ENCODE data around the gene TTC24. TPM values are rescaled to one million over a fixed set of nuclear protein-coding genes. Genes with fewer than 3 reads are reported as not detected.

TTC24 gene
- total RNA-seq, 1 donor from 2014 or later, result 19.6 TPM

DNA sequence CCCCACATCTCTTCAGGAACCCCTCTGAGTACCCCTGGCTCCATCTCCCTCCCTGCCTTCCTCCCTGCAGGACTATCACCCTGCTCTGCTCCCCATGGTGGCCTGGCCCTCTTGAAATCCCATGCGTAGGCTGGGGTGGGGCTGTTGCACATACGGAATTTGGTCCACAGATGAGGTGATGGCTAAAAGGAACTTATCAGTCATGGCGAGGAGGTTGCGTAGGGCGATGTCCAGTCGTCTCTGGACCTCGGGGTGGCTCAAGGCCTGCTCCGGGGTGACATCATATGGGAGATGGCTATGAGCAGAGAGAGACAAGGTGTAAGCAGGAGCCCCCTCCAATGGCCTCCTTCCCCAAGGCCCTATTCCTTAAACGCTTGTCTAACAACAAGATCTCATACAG, 42.5 kb upstream of the TTC24 start:
- no peak for ATAC-seq (ENCODE audit: low read depth)
- POLR2A ChIA-PET, result no interaction called here
- TF ChIP-seq, protein P1, sequence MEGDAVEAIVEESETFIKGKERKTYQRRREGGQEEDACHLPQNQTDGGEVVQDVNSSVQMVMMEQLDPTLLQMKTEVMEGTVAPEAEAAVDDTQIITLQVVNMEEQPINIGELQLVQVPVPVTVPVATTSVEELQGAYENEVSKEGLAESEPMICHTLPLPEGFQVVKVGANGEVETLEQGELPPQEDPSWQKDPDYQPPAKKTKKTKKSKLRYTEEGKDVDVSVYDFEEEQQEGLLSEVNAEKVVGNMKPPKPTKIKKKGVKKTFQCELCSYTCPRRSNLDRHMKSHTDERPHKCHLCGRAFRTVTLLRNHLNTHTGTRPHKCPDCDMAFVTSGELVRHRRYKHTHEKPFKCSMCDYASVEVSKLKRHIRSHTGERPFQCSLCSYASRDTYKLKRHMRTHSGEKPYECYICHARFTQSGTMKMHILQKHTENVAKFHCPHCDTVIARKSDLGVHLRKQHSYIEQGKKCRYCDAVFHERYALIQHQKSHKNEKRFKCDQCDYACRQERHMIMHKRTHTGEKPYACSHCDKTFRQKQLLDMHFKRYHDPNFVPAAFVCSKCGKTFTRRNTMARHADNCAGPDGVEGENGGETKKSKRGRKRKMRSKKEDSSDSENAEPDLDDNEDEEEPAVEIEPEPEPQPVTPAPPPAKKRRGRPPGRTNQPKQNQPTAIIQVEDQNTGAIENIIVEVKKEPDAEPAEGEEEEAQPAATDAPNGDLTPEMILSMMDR (IDR thresholded peaks at IDR 0.05), result no peak
- Mint-ChIP-seq H3K27ac (no peak overlapping the region), H3K4me3 (no peak overlapping the region), H3K9me3 (no peaks in the 10 kb centered on the region), H3K36me3 (ENCODE audit: low read depth) (no peaks in the 10 kb centered on the region), H3K4me1 (no peaks in the 10 kb centered on the region), H3K27me3 (no peaks in the 10 kb centered on the region)
- DNase-seq, result no peak
- CTCF ChIA-PET, result no interaction called here
- intact Hi-C loops (cut with micrococcal nuclease), result no loop called here

GRCh38 chr1:156538711-156539440, 40.6 kb upstream of the TTC24 start:
- H3K36me3 Mint-ChIP-seq (ENCODE audit: low read depth), result no peaks in the 10 kb centered on the region
- H3K4me1 Mint-ChIP-seq, result no peaks in the 10 kb centered on the region
- H3K27ac Mint-ChIP-seq, result no peak overlapping the region
- no peak for ATAC-seq (ENCODE audit: low read depth)
- DNase-seq, result no peak
- CTCF ChIA-PET, result interaction anchor here (0.9 kb wide), 1 partner anchor 15 kb away, joined by 3 read pairs; no protein-coding TSS in a partner anchor
- intact Hi-C loops (cut with micrococcal nuclease), result no loop called here
- POLR2A ChIA-PET, result no interaction called here
- TF ChIP-seq, protein P1 (IDR thresholded peaks at IDR 0.05), result no peak
- H3K27me3 Mint-ChIP-seq, result no peaks in the 10 kb centered on the region
- no peak overlapping the region for H3K4me3 Mint-ChIP-seq
- H3K9me3 Mint-ChIP-seq, result no peaks in the 10 kb centered on the region

GRCh38 chr1:156539818-156540355, 39.6 kb upstream of the TTC24 start:
- CTCF ChIA-PET, result no interaction called here

DNA sequence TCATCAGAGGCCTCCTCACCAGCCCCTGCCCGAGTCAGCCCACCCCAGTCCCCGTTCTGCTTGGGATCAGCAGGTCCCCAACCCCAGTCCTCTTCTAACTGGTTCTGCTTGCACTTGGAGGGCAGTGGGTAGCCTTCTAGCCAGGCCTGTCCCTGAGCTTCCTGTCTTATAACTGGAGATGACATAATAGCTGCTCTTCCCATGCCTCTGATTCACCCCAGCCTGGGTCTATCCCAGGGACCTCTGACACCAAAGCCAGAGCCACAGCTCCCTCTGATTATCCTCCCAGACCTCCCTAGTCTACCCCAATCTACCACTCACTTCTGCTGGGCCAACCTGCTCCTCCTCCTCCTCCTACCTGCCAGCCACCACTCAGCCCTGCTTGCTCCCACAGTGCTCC, 38.6 kb upstream of the TTC24 start:
- POLR2A ChIA-PET, result interaction anchor here (1.3 to 1.4 kb wide), 2 partner anchors 17 to 36 kb away, joined by 4 to 9 read pairs; no protein-coding TSS in a partner anchor
- CTCF ChIA-PET, result no interaction called here
- H3K4me1 Mint-ChIP-seq, result no peaks in the 10 kb centered on the region
- DNase-seq (no peak), ATAC-seq (ENCODE audit: low read depth) (no peak)
- H3K9me3 Mint-ChIP-seq, result no peaks in the 10 kb centered on the region
- H3K4me3 Mint-ChIP-seq, result no peak overlapping the region
- TF ChIP-seq, protein P1 (IDR thresholded peaks at IDR 0.05), result no peak
- no peaks in the 10 kb centered on the region for H3K36me3 Mint-ChIP-seq (ENCODE audit: low read depth)
- intact Hi-C loops (cut with micrococcal nuclease), result no loop called here
- H3K27me3 Mint-ChIP-seq, result no peaks in the 10 kb centered on the region
- H3K27ac Mint-ChIP-seq, result no peak overlapping the region

More at GRCh38 chr1:156539818-156540355, 39.6 kb upstream of the TTC24 start:
- ATAC-seq (ENCODE audit: low read depth), result no peak
- DNase-seq, result no peak
- Mint-ChIP-seq H3K27ac (no peak overlapping the region), H3K36me3 (ENCODE audit: low read depth) (no peaks in the 10 kb centered on the region), H3K4me3 (no peak overlapping the region), H3K27me3 (no peaks in the 10 kb centered on the region), H3K4me1 (no peaks in the 10 kb centered on the region), H3K9me3 (no peaks in the 10 kb centered on the region)
- POLR2A ChIA-PET, result interaction anchor here (1.4 kb wide), 1 partner anchor 16 kb away, joined by 4 read pairs; no protein-coding TSS in a partner anchor
- TF ChIP-seq, protein P1 (IDR thresholded peaks at IDR 0.05), result no peak
- intact Hi-C loops (cut with micrococcal nuclease), result no loop called here

DNA sequence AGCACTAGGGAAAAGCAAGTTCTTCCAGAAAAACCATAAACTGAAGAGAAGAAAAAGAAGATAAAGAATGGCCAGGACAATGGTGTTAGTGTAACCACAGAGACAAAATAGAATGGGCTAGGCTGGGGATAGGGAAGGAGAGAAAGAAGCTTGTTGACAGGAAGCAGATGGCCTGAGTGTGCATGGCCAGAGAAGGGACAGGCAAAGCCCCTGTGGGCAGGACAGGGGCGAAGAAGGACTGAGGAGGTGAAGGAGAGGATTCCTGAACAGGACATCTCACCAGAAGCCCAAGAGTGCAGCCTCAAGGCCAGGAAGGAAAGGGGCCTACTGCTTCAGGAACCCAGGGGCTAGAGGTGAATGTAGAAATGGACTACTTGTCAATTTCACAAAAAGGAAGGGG, 36.5 kb upstream of the TTC24 start:
- no peak overlapping the region for H3K4me3 Mint-ChIP-seq
- no peak for DNase-seq
- intact Hi-C loops (cut with micrococcal nuclease), result no loop called here
- H3K27ac Mint-ChIP-seq, result no peak overlapping the region
- ChIA-PET CTCF (no interaction called here), POLR2A (interaction anchor here (1.1 to 1.2 kb wide), 2 partner anchors 38 to 42 kb away, joined by 5 to 7 read pairs; partner anchors contain the start of gene MEF2D)
- H3K4me1 Mint-ChIP-seq, result no peaks in the 10 kb centered on the region
- H3K36me3 Mint-ChIP-seq (ENCODE audit: low read depth), result no peaks in the 10 kb centered on the region
- ATAC-seq (ENCODE audit: low read depth), result no peak
- no peaks in the 10 kb centered on the region for H3K27me3 Mint-ChIP-seq
- H3K9me3 Mint-ChIP-seq, result no peaks in the 10 kb centered on the region
- TF ChIP-seq, protein P1 (IDR thresholded peaks at IDR 0.05), result no peak

Data from activated B cell treated with CpG ODN at 0.5 μM for 24 hours (primary cell).